Karpas-422 (cell line): Measurements from ENCODE around the gene FLT3. TPM values are rescaled to one million over a fixed set of nuclear protein-coding genes. Genes with fewer than 3 reads are reported as not detected.
"Not testable (repeated sequence)": the region's sequence is repeated elsewhere in the genome, so short reads cannot be mapped to it uniquely, and the experiment has no call there.

Experiments used
- DNase-seq: peaks from one replicate; pipeline ENCODE4 v3.0.0-alpha.2; 2015
- H2AFZ ChIP-seq: fragments of 200-600 bp; sonication (generic); 2 replicates; pipeline ENCODE4 v1.6.1; 2014; ENCODE audit warnings: antibody characterized with exemption, low read length, mixed read lengths
- H3K27ac ChIP-seq: fragments of 200-600 bp; sonication (generic); 2 replicates; pipeline ENCODE4 v1.5.1; 2014; ENCODE audit warnings: mild to moderate bottlenecking, low read length, moderate library complexity
- H3K27me3 ChIP-seq: fragments of 200-600 bp; sonication (generic); 2 replicates; pipeline ENCODE4 v1.6.1; 2014; ENCODE audit warnings: low read length, mixed read lengths
- H3K36me3 ChIP-seq: fragments of 200-600 bp; sonication (generic); 2 replicates; pipeline ENCODE4 v1.6.1; 2014; ENCODE audit warnings: low read length, mixed read lengths; ENCODE audit not compliant: insufficient read depth
- H3K4me1 ChIP-seq: fragments of 200-600 bp; sonication (generic); 2 replicates; pipeline ENCODE4 v1.6.1; 2014; ENCODE audit warnings: mild to moderate bottlenecking, low read length, mixed read lengths
- H3K4me2 ChIP-seq: fragments of 200-600 bp; sonication (generic); 2 replicates; pipeline ENCODE4 v1.6.1; 2014; ENCODE audit warnings: low read length, low read depth, mild to moderate bottlenecking; ENCODE audit not compliant: poor library complexity, severe bottlenecking
- H3K4me3 ChIP-seq: fragments of 200-600 bp; sonication (generic); 2 replicates; pipeline ENCODE4 v1.5.1; 2014; ENCODE audit warnings: mild to moderate bottlenecking, antibody characterized with exemption, low read length, mixed read lengths
- H3K79me2 ChIP-seq: fragments of 200-600 bp; sonication (generic); 2 replicates; pipeline ENCODE4 v1.6.1; 2014; ENCODE audit warnings: mild to moderate bottlenecking, low read length, mixed read lengths
- H3K9ac ChIP-seq: fragments of 200-600 bp; sonication (generic); 2 replicates; pipeline ENCODE4 v1.6.0; 2014; ENCODE audit warnings: low read length
- H3K9me2 ChIP-seq: fragments of 200-600 bp; sonication (generic), shearing (Covaris generic); replicated peaks from 2 replicates; pipeline ENCODE4 v1.6.0; 2014; ENCODE audit warnings: mild to moderate bottlenecking, low read length, moderate library complexity; ENCODE audit not compliant: insufficient read depth
- H3K9me3 ChIP-seq: fragments of 300-700, 200-600 bp; sonication (generic); 2 replicates; pipeline ENCODE4 v1.6.1; 2014; ENCODE audit warnings: low read length, mixed read lengths
- H4K20me1 ChIP-seq: fragments of 200-600 bp; sonication (generic); 2 replicates; pipeline ENCODE4 v1.6.1; 2014; ENCODE audit warnings: mild to moderate bottlenecking, antibody characterized with exemption, low read length, low read depth; ENCODE audit not compliant: insufficient read depth
- total RNA-seq: library from RNA; depleted of rRNA; stranded (reverse); fragments of >200 nt; shearing (Covaris generic); gene quantifications from 2 replicates; pipeline ENCODE4 v1.2.3, GENCODE V29; 2014; ENCODE audit warnings: low replicate concordance

The FLT3 gene
- total RNA-seq, 1 experiment from 2014 or later: not detected

- no peaks in the 10 kb centered on the region for H3K79me2 ChIP-seq
- H3K4me2 ChIP-seq: no peak overlapping the region
- H2AFZ ChIP-seq: no peak overlapping the region
- H3K4me3 ChIP-seq: no peak overlapping the region
- no peaks in the 10 kb centered on the region for H4K20me1 ChIP-seq
- H3K27ac ChIP-seq: no peak overlapping the region
- peaks cover 3% of the 10 kb centered on the region; the same call in 1 of the 2 replicates for H3K4me1 ChIP-seq
- no peak for DNase-seq
- H3K9me3 ChIP-seq: no peaks in the 10 kb centered on the region
- no peaks in the 10 kb centered on the region for H3K36me3 ChIP-seq
- no peak overlapping the region for H3K9ac ChIP-seq
- no peaks in the 10 kb centered on the region for H3K27me3 ChIP-seq
- H3K9me2 ChIP-seq: no peaks in the 10 kb centered on the region
Measured at GRCh38 chr13:28033894-28034655, 66.3 kb downstream of the FLT3 start.

GRCh38 chr13:28032438-28032837 lies 67.9 kb downstream of the FLT3 start:
- not testable (repeated sequence) for H3K9ac ChIP-seq, H4K20me1 ChIP-seq, H3K79me2 ChIP-seq, H2AFZ ChIP-seq, H3K4me3 ChIP-seq, H3K9me2 ChIP-seq, H3K27me3 ChIP-seq, H3K4me1 ChIP-seq, H3K4me2 ChIP-seq, H3K36me3 ChIP-seq, DNase-seq, H3K27ac ChIP-seq, H3K9me3 ChIP-seq

- Histone ChIP-seq H3K4me1 (peaks cover 4% of the 10 kb centered on the region), H2AFZ (no peak overlapping the region), H3K79me2 (no peaks in the 10 kb centered on the region), H3K36me3 (no peaks in the 10 kb centered on the region), H3K4me3 (no peak overlapping the region), H4K20me1 (no peaks in the 10 kb centered on the region), H3K9ac (no peak overlapping the region), H3K27me3 (no peaks in the 10 kb centered on the region), H3K27ac (no peak overlapping the region), H3K9me3 (no peaks in the 10 kb centered on the region), H3K9me2 (no peaks in the 10 kb centered on the region), H3K4me2 (no peak overlapping the region)
- no peak for DNase-seq
Measured at GRCh38 chr13:28031896-28032288, 68.5 kb downstream of the FLT3 start.

GRCh38 chr13:28031220-28031895 lies 69.0 kb downstream of the FLT3 start:
- Histone ChIP-seq H3K4me1 (peaks cover 4% of the 10 kb centered on the region), H3K9me3 (no peaks in the 10 kb centered on the region), H4K20me1 (no peaks in the 10 kb centered on the region), H3K27ac (no peak overlapping the region), H3K4me2 (no peak overlapping the region), H3K9ac (no peak overlapping the region), H3K9me2 (no peaks in the 10 kb centered on the region), H2AFZ (no peak overlapping the region), H3K27me3 (no peaks in the 10 kb centered on the region), H3K79me2 (no peaks in the 10 kb centered on the region), H3K36me3 (no peaks in the 10 kb centered on the region), H3K4me3 (no peak overlapping the region)
- no peak for DNase-seq

GRCh38 chr13:28027607-28028364 lies 72.6 kb downstream of the FLT3 start:
- H3K4me1 ChIP-seq: peaks cover 4% of the 10 kb centered on the region
- H3K27ac ChIP-seq: no peak overlapping the region
- DNase-seq: no peak
- H3K9ac ChIP-seq: no peak overlapping the region
- H4K20me1 ChIP-seq: no peaks in the 10 kb centered on the region
- H3K36me3 ChIP-seq: no peaks in the 10 kb centered on the region
- no peak overlapping the region for H2AFZ ChIP-seq
- H3K27me3 ChIP-seq: no peaks in the 10 kb centered on the region
- H3K79me2 ChIP-seq: no peaks in the 10 kb centered on the region
- H3K4me2 ChIP-seq: no peak overlapping the region
- no peaks in the 10 kb centered on the region for H3K9me3 ChIP-seq
- no peak overlapping the region for H3K4me3 ChIP-seq
- no peaks in the 10 kb centered on the region for H3K9me2 ChIP-seq

- no peak for DNase-seq
- Histone ChIP-seq H3K9me2 (no peaks in the 10 kb centered on the region), H3K9me3 (no peaks in the 10 kb centered on the region), H3K4me2 (no peak overlapping the region), H3K27me3 (no peaks in the 10 kb centered on the region), H3K4me1 (peaks cover 4% of the 10 kb centered on the region), H3K27ac (no peak overlapping the region), H3K9ac (no peak overlapping the region), H2AFZ (no peak overlapping the region), H3K36me3 (no peaks in the 10 kb centered on the region), H3K4me3 (no peak overlapping the region), H3K79me2 (no peaks in the 10 kb centered on the region), H4K20me1 (no peaks in the 10 kb centered on the region)
Measured at GRCh38 chr13:28027071-28027470, 73.3 kb downstream of the FLT3 start.

- peaks cover 4% of the 10 kb centered on the region for H3K4me1 ChIP-seq
- no peak overlapping the region for H3K4me3 ChIP-seq
- no peaks in the 10 kb centered on the region for H3K36me3 ChIP-seq
- no peaks in the 10 kb centered on the region for H3K79me2 ChIP-seq
- H2AFZ ChIP-seq: no peak overlapping the region
- DNase-seq: no peak
- H3K27ac ChIP-seq: no peak overlapping the region
- no peaks in the 10 kb centered on the region for H3K27me3 ChIP-seq
- no peaks in the 10 kb centered on the region for H3K9me2 ChIP-seq
- H3K4me2 ChIP-seq: no peak overlapping the region
- H4K20me1 ChIP-seq: no peaks in the 10 kb centered on the region
- H3K9ac ChIP-seq: no peak overlapping the region
- H3K9me3 ChIP-seq: no peaks in the 10 kb centered on the region
Measured at GRCh38 chr13:28026508-28026907, 73.9 kb downstream of the FLT3 start.

GRCh38 chr13:28022848-28023518 lies 77.4 kb downstream of the FLT3 start:
- no peaks in the 10 kb centered on the region for H4K20me1 ChIP-seq
- no peaks in the 10 kb centered on the region for H3K36me3 ChIP-seq
- no peak for DNase-seq
- H3K4me1 ChIP-seq: peaks cover 4% of the 10 kb centered on the region
- H3K79me2 ChIP-seq: no peaks in the 10 kb centered on the region
- H3K4me3 ChIP-seq: no peak overlapping the region
- H3K27me3 ChIP-seq: no peaks in the 10 kb centered on the region
- no peaks in the 10 kb centered on the region for H3K9me3 ChIP-seq
- H3K27ac ChIP-seq: no peak overlapping the region
- H3K4me2 ChIP-seq: no peak overlapping the region
- H2AFZ ChIP-seq: no peak overlapping the region
- H3K9me2 ChIP-seq: no peaks in the 10 kb centered on the region
- no peak overlapping the region for H3K9ac ChIP-seq
